IPS DF 19.7 (cell line): Measurements from ENCODE around the gene CELF2.

ENCODE experiments used
- DNase-seq: peaks from one replicate; pipeline ENCODE4 v3.0.0-alpha.2; 2013; ENCODE audit warnings: low read depth, low spot score

Gene CELF2

GRCh38 chr10:11324761-11325321 is 307.2 kb downstream of the CELF2 start:
- no peak for DNase-seq

DNA sequence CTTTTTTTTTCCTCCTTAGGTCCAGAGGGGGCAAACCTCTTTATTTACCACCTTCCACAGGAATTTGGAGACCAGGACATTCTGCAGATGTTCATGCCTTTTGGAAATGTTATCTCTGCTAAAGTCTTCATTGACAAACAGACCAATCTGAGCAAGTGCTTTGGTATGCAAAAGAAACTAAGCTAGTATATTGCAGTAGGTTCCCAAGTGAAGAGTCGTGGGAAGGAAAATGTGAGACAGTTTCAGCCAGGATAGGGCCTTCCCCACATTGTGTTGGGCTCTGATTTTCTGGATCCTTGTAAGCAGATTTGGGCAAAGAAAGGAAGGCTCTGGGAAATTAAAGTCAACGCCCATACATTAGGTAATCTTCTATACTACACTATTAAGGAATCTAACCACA is 308.1 kb downstream of the CELF2 start:
- no peak for DNase-seq

GRCh38 chr10:11326241-11326640 is 308.6 kb downstream of the CELF2 start:
- no peak for DNase-seq

GRCh38 chr10:11326913-11327616 is 309.4 kb downstream of the CELF2 start:
- no peak for DNase-seq

DNA sequence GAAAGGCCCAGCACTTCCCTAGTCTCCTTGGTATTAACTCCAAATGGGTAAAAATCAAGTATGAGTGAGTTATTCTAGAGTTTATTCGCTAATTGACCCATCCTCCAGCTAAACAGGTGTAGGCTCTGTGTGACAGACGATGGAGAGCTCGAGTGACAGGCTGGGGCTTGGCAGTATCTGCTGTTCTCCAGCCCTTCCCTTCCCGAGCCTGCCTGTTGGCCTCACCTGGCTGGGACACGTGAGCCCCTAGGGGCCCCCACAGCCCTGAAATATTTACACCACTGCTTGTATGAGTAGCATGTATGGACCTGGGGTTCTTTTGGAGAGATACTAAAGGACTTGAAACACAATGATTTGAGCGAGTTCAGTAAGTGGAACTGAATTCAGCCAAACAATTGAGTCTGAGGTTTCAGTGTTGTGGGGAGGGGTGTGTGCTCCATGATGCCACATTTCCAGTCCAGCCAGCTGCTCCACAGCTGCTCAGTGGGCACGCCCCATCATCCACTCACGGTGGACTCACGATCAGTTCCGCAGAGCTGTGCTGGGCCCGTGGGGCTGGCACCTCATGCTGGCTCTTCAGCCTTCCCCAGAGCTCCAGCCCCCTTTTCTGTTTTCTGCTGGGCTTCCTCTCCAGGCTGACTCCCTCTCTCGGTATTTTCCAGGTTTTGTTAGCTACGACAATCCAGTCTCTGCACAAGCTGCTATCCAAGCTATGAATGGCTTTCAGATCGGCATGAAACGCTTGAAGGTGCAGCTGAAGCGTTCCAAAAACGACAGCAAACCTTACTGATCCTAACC is 310.8 kb downstream of the CELF2 start:
- DNase-seq = no peak

- no peak for DNase-seq
Observed at GRCh38 chr10:11329062-11329673, 311.5 kb downstream of the CELF2 start.

- DNase-seq = no peak
Observed at GRCh38 chr10:11330383-11331045, 312.8 kb downstream of the CELF2 start.

DNA sequence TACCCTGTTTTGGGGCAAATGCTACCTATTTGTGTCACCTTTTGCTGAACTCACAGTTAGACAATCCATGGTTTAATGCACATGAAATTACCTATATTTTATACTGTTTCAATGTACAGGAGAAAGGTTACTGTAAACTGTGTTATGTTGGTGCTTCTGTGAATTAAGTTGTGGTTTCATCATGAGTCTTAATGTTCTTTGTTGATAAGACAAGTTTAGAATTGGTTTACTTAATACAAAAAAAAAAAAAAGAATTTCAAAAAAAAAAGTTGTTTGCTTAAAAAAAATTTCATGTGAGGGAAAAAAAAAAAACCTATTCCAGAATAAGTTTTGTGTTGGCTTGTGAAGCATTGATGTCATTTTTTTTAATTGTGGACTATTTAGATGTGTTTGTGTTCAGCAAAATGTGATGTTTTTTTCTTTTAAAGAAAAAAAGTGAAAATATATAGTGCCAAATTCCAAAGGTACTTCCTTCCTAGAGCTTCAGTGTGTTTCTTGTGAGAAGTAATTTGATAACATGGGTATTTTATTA is 313.4 kb downstream of the CELF2 start:
- no peak for DNase-seq

DNA sequence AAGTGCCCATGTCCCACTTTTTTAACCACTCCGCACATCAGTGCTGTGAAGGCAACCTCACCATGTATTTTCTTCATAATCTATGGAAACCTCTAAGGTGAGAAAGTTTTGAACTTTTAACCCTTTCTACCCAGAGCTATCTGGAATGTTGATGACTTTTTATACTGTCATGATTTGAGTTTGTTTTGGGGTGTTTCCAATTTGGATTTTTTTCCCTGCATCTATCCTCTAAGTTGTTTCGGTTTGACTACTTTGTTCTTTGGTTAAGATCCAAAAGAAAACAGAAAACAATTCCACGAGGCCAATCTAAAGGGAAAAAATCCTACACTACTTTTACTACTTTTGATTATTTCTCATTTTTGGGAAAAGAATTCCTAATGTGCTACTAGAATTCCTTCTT is 314.1 kb downstream of the CELF2 start:
- DNase-seq = no peak

GRCh38 chr10:11332846-11333245 is 315.2 kb downstream of the CELF2 start:
- no peak for DNase-seq

DNA sequence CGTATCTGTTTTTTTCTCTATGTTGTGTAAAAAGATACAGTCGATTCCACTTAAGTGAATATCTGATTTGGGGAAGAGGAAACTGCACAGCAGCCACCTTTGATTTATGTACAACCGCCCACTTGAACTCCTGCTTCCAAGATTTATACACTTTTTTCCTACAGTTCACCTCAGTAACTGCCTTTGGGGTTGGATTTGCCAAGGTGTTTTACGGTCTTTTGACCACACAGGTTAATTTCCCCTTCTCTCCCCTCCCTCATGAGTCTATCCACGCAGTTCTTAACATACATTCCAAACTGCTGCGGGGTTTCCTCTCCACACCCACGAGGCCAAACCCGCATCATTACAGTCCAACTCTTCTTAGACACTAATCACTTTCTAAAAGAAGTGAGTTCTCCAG is 316.8 kb downstream of the CELF2 start:
- no peak for DNase-seq

- no peak for DNase-seq
Observed at GRCh38 chr10:11335167-11335652, 317.5 kb downstream of the CELF2 start.

- DNase-seq = no peak
Observed at GRCh38 chr10:11335881-11336430, 318.3 kb downstream of the CELF2 start.

DNA sequence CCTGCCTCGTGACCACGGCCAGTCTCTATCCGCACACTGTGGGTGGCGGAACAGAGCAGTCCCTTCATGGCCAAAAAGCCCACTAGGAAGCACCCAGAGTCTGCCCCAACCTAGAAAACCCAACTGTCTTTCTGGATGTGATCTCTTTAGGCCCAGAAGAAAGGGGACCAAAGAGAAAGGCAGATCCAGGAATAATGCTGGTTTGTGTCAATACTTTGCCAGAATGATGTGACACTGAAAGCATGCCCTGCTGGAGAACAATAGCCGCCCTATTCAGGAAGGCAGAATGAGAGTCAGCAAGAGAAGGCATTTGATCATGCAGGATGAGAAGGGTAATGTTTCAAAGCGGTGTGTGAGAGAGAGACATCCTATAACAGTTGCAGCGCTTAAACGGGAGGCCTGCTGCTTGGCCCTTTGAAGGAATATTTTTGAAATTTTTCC is 319.1 kb downstream of the CELF2 start:
- no peak for DNase-seq

DNA sequence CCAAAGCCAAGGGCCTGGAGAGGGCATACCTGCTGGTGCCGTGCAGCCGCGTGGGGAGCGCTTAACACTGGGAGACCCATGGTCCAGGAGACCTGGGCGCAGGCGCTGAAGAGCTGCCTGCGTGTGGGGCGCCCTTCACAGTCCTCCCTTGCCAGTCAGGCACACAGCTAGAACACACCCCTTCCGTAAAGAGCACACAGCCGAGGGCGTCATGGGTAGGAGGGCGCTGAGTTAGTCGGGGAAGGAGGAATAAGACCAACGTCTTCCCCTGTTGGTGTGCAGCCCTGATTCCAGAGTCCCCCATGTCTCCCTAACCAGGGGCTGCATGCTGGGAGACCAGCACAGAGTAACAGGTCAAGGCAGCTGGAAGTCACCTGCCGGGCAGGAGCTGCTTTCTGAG is 319.8 kb downstream of the CELF2 start:
- no peak for DNase-seq

DNA sequence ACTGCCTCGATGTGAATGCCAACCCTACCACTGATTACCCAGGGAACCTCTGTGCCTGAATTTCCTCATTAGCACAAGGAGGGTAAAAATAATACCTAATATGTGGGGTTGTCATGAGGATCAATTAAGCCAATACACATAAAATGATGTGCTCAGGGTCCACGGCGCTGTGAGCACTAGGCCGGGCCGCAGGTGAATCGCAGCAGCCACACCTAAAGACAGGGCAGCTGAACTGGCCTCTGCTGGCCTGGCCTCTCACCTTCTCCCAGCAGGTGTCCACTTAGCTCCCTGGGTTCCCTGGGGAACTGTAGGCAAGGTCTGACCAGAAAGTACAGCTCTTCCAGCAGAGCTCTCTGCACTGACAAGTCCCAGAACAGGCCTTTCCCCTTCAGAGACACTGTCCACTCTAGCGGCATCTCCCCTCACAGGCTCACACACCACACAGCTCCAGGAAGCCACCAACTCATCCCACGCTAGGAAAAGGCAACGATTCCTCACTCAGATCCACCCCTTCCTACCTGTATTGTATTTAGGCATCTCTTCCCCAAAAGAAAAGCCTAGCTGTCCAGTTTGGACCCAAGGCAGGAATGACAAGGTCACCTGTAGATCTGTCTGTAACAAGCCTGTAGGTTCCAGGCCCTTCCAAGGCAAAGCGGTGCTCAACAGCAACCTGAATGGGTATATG is 320.6 kb downstream of the CELF2 start:
- DNase-seq = no peak

GRCh38 chr10:11339013-11339412 is 321.3 kb downstream of the CELF2 start:
- DNase-seq = no peak

- DNase-seq = no peak
Observed at GRCh38 chr10:11339660-11340059, 322.0 kb downstream of the CELF2 start.

- DNase-seq = no peak
Observed at GRCh38 chr10:11341283-11341960, 323.8 kb downstream of the CELF2 start.

DNA sequence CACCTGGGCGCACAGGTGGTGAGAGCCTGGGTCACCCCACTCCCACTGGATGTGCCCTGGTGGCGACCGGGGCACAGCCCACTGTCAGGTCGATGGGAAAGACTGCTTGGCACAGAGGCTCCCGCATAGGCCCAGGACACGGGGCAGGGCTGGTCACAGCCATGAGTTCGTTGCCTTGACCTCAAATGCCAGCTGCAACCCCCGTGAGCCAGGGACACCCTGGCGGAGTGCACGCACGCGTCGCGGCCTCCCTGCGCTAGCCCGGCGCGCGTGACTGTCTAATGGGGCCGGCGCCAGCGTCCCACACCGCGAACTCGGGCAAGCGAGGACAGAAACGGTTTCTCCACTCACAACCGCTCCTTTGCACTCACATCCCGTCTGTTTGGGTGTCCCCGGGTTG is 326.4 kb downstream of the CELF2 start:
- no peak for DNase-seq
